ENCODE measurements around the gene PLCH1.

DNA sequence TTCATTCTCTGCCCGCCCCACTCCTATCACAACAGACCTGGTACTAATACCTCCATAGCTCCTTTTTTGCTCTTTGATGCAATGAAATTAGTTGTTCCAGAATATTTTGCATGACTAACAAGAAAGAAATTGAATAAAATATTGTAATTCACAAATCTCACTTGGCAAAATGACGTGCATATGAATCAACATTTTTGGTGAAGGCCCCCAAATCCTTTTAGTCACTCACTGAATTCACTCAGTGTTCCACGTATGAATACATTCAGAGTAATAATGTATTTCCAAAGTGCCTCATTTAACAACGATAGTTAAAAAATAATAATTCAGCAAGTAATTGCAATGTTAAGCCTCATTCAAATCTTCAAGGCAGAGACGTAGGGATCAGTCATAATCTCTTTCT lies 302.8 kb downstream of the PLCH1 start:
- TF ChIP-seq LEF1 (IDR thresholded peaks at IDR 0.05; ENCODE audit: borderline replicate concordance) (no peak), HDGF (IDR thresholded peaks at IDR 0.05; ENCODE audit: borderline replicate concordance) (no peak), SP1 (IDR thresholded peaks at IDR 0.05) (no peak), ARNT (IDR thresholded peaks at IDR 0.05) (no peak), ZNF384 (IDR thresholded peaks at IDR 0.05) (no peak), L3MBTL2 (conservative IDR thresholded peaks at IDR 0.05) (no peak), CTBP1 (IDR thresholded peaks at IDR 0.05; ENCODE audit: borderline replicate concordance) (no peak), ELF4 (IDR thresholded peaks at IDR 0.05) (no peak)
- TF ChIP-seq, protein P1, sequence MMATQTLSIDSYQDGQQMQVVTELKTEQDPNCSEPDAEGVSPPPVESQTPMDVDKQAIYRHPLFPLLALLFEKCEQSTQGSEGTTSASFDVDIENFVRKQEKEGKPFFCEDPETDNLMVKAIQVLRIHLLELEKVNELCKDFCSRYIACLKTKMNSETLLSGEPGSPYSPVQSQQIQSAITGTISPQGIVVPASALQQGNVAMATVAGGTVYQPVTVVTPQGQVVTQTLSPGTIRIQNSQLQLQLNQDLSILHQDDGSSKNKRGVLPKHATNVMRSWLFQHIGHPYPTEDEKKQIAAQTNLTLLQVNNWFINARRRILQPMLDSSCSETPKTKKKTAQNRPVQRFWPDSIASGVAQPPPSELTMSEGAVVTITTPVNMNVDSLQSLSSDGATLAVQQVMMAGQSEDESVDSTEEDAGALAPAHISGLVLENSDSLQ (IDR thresholded peaks at IDR 0.05), result no peak
